ENCODE measurements around the gene EBNA1BP2. TPM values are rescaled to one million over a fixed set of nuclear protein-coding genes. Genes with fewer than 3 reads are reported as not detected.

Gene EBNA1BP2
- total and polyA plus RNA-seq, 2 experiments from 2014 or later, result 113 to 162 TPM

Small RNAs within 50 kb of the gene (microRNA-seq; reads per million reads assigned to microRNA genes)
- gene MIR6733 (ENCODE audit: borderline number of aligned reads), result not detected

Small RNAs within 50 kb of the gene (small RNA-seq; reads per million reads assigned to genes)
- not detected for gene RNA5SP46 (ENCODE audit: low read depth, low replicate concordance)

Other genes starting within 250 kb of the EBNA1BP2 start
- gene SLC2A1, start 213.4 kb downstream of the EBNA1BP2 start, total RNA-seq (2014; rRNA removed; shearing (Covaris generic)), result 315 and 361 TPM in 2 replicates
- 142 and 143 TPM in 2 replicates for gene SLC2A1, start 213.4 kb downstream of the EBNA1BP2 start, polyA plus RNA-seq (2016; fragmentation: Nextera tagmentation; extraction: Ambion mirVana)
- gene CFAP57, start within 50 bp of the EBNA1BP2 start, total RNA-seq (2014; rRNA removed; shearing (Covaris generic)), result 0.32 and 0.63 TPM in 2 replicates
- gene CFAP57, start within 50 bp of the EBNA1BP2 start, polyA plus RNA-seq (2016; fragmentation: Nextera tagmentation; extraction: Ambion mirVana), result 0.32 and 0.35 TPM in 2 replicates
- not detected in 2 replicates for gene TMEM125, start 97.7 kb upstream of the EBNA1BP2 start, total RNA-seq (2014; rRNA removed; shearing (Covaris generic))
- not detected in 2 replicates for gene TMEM125, start 97.7 kb upstream of the EBNA1BP2 start, polyA plus RNA-seq (2016; fragmentation: Nextera tagmentation; extraction: Ambion mirVana)
- gene C1orf210, start 113.3 kb upstream of the EBNA1BP2 start, total RNA-seq (2014; rRNA removed; shearing (Covaris generic)), result not detected in 2 replicates
- gene C1orf210, start 113.3 kb upstream of the EBNA1BP2 start, polyA plus RNA-seq (2016; fragmentation: Nextera tagmentation; extraction: Ambion mirVana), result not detected in 2 replicates
- gene TIE1, start 128.7 kb upstream of the EBNA1BP2 start, total RNA-seq (2014; rRNA removed; shearing (Covaris generic)), result not detected in 2 replicates
- gene TIE1, start 128.7 kb upstream of the EBNA1BP2 start, polyA plus RNA-seq (2016; fragmentation: Nextera tagmentation; extraction: Ambion mirVana), result 0.10 and 0.21 TPM in 2 replicates
- not detected in 2 replicates for gene MPL, start 165.5 kb upstream of the EBNA1BP2 start, total RNA-seq (2014; rRNA removed; shearing (Covaris generic))
- not detected in 2 replicates for gene MPL, start 165.5 kb upstream of the EBNA1BP2 start, polyA plus RNA-seq (2016; fragmentation: Nextera tagmentation; extraction: Ambion mirVana)
- 50.2 and 50.9 TPM in 2 replicates for gene CDC20, start 186.7 kb upstream of the EBNA1BP2 start, total RNA-seq (2014; rRNA removed; shearing (Covaris generic))
- 48.9 and 55.8 TPM in 2 replicates for gene CDC20, start 186.7 kb upstream of the EBNA1BP2 start, polyA plus RNA-seq (2016; fragmentation: Nextera tagmentation; extraction: Ambion mirVana)
- 106 and 107 TPM in 2 replicates for gene ELOVL1, start 195.7 kb upstream of the EBNA1BP2 start, total RNA-seq (2014; rRNA removed; shearing (Covaris generic))
- gene ELOVL1, start 195.7 kb upstream of the EBNA1BP2 start, polyA plus RNA-seq (2016; fragmentation: Nextera tagmentation; extraction: Ambion mirVana), result 152 and 155 TPM in 2 replicates
- 51.1 and 53.5 TPM in 2 replicates for gene MED8, start 217.5 kb upstream of the EBNA1BP2 start, total RNA-seq (2014; rRNA removed; shearing (Covaris generic))
- 78.3 and 80.6 TPM in 2 replicates for gene MED8, start 217.5 kb upstream of the EBNA1BP2 start, polyA plus RNA-seq (2016; fragmentation: Nextera tagmentation; extraction: Ambion mirVana)
- gene SZT2, start 217.6 kb upstream of the EBNA1BP2 start, total RNA-seq (2014; rRNA removed; shearing (Covaris generic)), result 12.6 and 23.8 TPM in 2 replicates
- 5.6 and 6.4 TPM in 2 replicates for gene SZT2, start 217.6 kb upstream of the EBNA1BP2 start, polyA plus RNA-seq (2016; fragmentation: Nextera tagmentation; extraction: Ambion mirVana)

Data from GM23248 (cell line).